ENCODE measurements around the gene F13A1. TPM values are rescaled to one million over a fixed set of nuclear protein-coding genes. Genes with fewer than 3 reads are reported as not detected.

F13A1 gene
- total and polyA plus RNA-seq, 8 donors, result 1.7 to 58.7 (median 10.4) TPM

- no peak for TF ChIP-seq CTCF (IDR thresholded peaks at IDR 0.05)
- no peaks in the 10 kb centered on the region for H3K9me3 ChIP-seq
- intact Hi-C loops (cut with DNase I), result no loop called here
- H3K4me3 ChIP-seq, result no peak overlapping the region
- H3K4me1 ChIP-seq, result no peaks in the 10 kb centered on the region
- H3K27me3 ChIP-seq, result no peaks in the 10 kb centered on the region
- DNase-seq, result no peak
- WGBS, 2 donors, result 37% methylated on average over 6 of the region's 6 CpGs
- no peak overlapping the region for H3K27ac ChIP-seq
- no peaks in the 10 kb centered on the region for H3K36me3 ChIP-seq
- FAIRE-seq, result no peak
- no peak for ATAC-seq
Measured at GRCh38 chr6:6152060-6152459, 168.4 kb downstream of the F13A1 start.

- H3K4me3 ChIP-seq, result no peak overlapping the region
- no peaks in the 10 kb centered on the region for H3K36me3 ChIP-seq
- H3K27ac ChIP-seq, result no peak overlapping the region
- intact Hi-C loops (cut with DNase I), result no loop called here
- FAIRE-seq (no peak), DNase-seq (no peak), ATAC-seq (no peak)
- no peaks in the 10 kb centered on the region for H3K9me3 ChIP-seq
- no peaks in the 10 kb centered on the region for H3K4me1 ChIP-seq
- H3K27me3 ChIP-seq, result no peaks in the 10 kb centered on the region
- TF ChIP-seq CTCF (IDR thresholded peaks at IDR 0.05), result no peak
- 59 to 64% methylated on average over 7 of the region's 7 CpGs for WGBS, 2 donors
Measured at GRCh38 chr6:6148192-6148815, 172.2 kb downstream of the F13A1 start.

- Histone ChIP-seq H3K27me3 (no peaks in the 10 kb centered on the region), H3K36me3 (no peaks in the 10 kb centered on the region), H3K9me3 (no peaks in the 10 kb centered on the region), H3K27ac (no peak overlapping the region), H3K4me1 (no peaks in the 10 kb centered on the region), H3K4me3 (no peak overlapping the region)
- intact Hi-C loops (cut with DNase I), result no loop called here
- FAIRE-seq (no peak), ATAC-seq (peak in 1 of 4 donors; percentile 62), DNase-seq (no peak)
- WGBS, 2 donors, result 46 to 51% methylated on average over 4 of the region's 4 CpGs
- peak in 1 of 4 donors; percentile 16 for TF ChIP-seq CTCF (IDR thresholded peaks at IDR 0.05)
Measured at GRCh38 chr6:6131492-6132109, 188.9 kb downstream of the F13A1 start.

GRCh38 chr6:6125495-6125894 lies 195.0 kb downstream of the F13A1 start:
- no peak for ATAC-seq
- no peak overlapping the region for H3K4me3 ChIP-seq
- FAIRE-seq, result no peak
- no peaks in the 10 kb centered on the region for H3K27me3 ChIP-seq
- no peaks in the 10 kb centered on the region for H3K4me1 ChIP-seq
- 73 to 80% methylated on average over 3 of the region's 3 CpGs for WGBS, 2 donors
- no peaks in the 10 kb centered on the region for H3K36me3 ChIP-seq
- no peak for DNase-seq
- no peak overlapping the region for H3K27ac ChIP-seq
- no peak for TF ChIP-seq CTCF (IDR thresholded peaks at IDR 0.05)
- H3K9me3 ChIP-seq, result no peaks in the 10 kb centered on the region
- intact Hi-C loops (cut with DNase I), result no loop called here

- no peak overlapping the region for H3K4me3 ChIP-seq
- intact Hi-C loops (cut with DNase I), result no loop called here
- 35 to 36% methylated on average over 3 of the region's 3 CpGs for WGBS, 2 donors
- no peak overlapping the region for H3K27ac ChIP-seq
- no peak for ATAC-seq
- no peaks in the 10 kb centered on the region for H3K36me3 ChIP-seq
- no peaks in the 10 kb centered on the region for H3K4me1 ChIP-seq
- H3K27me3 ChIP-seq, result no peaks in the 10 kb centered on the region
- FAIRE-seq, result no peak
- no peak for DNase-seq
- H3K9me3 ChIP-seq, result no peaks in the 10 kb centered on the region
- no peak for TF ChIP-seq CTCF (IDR thresholded peaks at IDR 0.05)
Measured at GRCh38 chr6:6123803-6124202, 196.7 kb downstream of the F13A1 start.

Measured in pancreas (tissue), 10 donors.